ENCODE data around the gene RAMP2. TPM values are rescaled to one million over a fixed set of nuclear protein-coding genes. Genes with fewer than 3 reads are reported as not detected.

Gene RAMP2, protein sequence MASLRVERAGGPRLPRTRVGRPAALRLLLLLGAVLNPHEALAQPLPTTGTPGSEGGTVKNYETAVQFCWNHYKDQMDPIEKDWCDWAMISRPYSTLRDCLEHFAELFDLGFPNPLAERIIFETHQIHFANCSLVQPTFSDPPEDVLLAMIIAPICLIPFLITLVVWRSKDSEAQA
- total RNA-seq = 0.59 and 1.5 TPM in 2 replicates

DNA sequence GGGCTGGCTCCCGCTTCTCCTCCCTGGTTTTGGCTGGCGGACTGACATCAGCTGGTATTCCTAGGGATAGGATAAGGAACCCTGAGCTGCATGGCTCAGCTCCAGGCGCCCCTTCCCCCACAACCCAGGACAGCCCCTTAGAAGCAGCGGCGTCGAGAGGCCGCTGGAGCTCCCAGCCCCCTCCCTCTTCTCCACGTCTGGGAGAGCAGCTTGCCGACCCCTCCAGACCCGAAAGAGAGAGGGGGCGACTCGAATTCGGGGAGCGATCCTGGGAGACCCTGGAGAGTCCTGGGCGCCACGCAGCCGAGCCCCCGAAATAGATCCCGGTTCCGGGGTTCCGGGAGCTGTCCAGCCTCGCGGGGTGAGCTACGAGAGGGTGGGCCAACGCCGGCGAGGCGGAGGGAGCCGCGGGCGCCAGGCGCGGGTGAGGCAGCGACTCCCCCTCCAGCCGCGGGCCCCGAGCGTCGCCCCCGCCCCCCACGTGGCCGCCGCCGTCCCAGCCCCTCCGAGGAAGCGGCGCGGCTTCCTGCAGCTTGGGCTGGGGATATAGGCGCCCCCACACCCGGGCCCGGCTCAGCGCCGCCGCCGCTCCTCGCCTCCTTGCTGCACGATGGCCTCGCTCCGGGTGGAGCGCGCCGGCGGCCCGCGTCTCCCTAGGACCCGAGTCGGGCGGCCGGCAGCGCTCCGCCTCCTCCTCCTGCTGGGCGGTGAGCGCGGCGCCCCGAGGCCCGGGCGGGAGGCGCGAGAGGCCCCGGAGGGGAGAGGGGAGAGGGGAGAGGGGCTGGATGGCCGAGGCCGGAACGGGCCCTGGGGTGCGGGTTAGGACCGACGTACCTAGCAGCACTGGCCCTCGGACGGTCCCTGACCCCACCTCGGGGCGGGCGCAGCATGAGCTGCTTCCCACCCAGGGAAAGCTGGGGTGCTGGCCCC is at the start of gene RAMP2:
RAMP2 (plus strand) TSS at position 576 of the 930 bp plus-strand sequence; CDS start at position 611, 35 bp downstream.

DNA sequence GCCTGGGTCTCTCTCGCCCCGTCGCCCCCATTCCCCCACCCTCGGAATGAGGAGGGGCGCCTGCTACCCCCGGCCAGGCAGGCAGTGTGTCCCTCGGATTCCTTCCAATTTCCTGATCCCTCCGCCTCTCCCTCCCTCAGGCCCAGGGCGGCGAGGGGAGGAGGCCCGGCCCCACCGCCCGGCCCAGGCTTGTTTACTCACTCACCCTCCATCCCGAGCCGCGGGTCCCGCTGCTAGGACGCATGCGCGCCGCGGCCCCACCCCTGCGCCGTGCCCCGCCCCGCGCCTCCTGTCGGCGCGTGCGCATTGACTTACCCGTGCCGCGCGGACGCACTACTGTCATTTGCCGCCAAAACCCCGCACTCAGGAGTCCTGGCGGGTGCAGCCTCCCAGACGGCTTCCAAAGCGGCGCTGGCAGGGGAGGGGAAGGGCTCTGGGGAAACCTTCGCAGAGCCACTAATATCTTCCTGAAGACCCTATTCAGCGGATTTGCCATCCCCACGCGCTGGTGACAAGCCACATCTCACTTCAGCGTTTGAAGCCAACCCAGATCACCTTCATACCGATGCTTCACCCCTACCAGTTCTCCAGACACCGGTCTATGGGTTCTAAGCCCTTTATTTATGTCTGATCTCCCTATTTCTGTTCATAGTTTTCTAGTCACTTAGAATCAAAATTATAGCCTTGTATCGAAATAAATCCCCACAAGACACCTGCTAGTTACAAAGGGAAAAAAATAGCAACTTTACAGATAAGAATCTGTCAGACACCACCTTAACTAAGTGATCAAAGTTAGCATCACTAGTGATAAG is 16.0 kb upstream of the RAMP2 start, which contains the start of gene EZH1:
EZH1 (minus strand) TSS at position 235 of the 812 bp plus-strand sequence. CDS start 16,099 bp downstream, outside the sequence.

DNA sequence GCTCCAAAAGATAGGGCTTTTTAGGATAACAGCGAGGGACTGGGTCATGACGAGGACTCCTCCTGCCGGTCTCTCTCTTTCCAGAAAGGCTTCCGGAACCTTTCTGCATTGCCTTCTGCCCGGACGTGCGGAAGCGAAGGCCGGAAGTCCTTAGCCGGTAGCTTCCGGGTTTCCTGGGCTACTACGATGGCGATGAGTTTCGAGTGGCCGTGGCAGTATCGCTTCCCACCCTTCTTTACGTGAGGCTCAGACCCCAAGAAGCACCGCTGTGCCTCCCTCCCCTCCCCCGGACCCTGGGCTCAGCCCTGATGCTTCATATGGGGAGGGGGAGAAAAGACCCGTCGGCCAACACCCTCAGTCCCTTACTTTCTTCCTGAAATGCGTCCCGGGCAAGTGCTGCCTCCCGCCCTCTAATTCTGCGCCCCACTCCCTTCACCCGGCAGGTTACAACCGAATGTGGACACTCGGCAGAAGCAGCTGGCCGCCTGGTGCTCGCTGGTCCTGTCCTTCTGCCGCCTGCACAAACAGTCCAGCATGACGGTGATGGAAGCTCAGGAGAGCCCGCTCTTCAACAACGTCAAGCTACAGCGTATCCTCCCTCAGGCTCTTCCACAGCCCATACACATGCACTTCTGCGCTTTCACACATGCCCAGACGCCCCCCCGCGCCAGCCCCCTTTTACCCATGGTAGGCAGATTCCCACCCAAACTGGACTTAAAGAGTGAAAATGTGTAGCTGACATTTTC is 12.4 kb downstream of the RAMP2 start, which contains the start of gene VPS25:
VPS25 (plus strand) TSS at position 160 of the 746 bp plus-strand sequence; CDS start at position 187, 27 bp downstream.

DNA sequence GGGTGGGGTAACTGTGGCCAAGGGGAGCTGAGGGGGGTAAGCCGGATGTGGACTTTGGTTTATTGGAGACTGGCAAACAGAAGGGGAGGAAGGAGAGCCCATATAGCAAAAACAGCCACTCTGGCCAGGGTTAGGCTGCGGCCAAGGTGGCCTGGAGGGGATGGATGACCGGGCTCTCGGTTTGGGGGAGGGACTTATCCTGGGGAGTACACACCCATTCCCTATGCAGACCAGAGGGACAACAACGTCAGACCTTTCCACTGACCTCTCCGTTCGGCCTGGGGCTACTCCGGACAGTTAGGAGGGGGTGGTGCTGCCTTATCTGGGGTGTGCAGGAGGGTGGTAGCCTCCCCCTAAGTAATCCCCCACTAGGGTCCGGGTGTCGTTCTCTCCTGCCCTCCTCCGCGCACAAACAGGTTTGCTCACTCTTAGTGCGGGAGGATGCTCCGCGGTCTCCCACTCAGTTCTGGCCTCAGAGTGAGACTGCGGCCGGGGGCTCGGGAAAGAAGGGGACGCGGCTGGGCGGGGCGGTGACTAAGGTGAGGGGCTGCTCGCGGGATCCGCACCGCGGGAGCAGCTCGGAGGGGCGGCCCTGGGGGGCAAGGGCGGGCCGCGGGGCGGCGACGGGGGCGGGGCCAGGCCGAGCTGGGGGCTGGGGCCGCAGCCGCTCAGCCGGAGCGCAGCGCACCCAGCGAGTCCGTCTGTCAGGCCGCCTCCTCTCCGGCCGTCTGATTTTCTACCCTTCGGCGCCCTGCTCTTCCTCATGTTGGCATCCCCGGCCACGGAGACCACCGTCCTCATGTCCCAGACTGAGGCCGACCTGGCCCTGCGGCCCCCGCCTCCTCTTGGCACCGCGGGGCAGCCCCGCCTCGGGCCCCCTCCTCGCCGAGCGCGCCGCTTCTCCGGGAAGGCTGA is 19.2 kb downstream of the RAMP2 start, which contains the start of gene WNK4:
WNK4 (plus strand) TSS at position 675 of the 915 bp plus-strand sequence; CDS start at position 764, 89 bp downstream.

DNA sequence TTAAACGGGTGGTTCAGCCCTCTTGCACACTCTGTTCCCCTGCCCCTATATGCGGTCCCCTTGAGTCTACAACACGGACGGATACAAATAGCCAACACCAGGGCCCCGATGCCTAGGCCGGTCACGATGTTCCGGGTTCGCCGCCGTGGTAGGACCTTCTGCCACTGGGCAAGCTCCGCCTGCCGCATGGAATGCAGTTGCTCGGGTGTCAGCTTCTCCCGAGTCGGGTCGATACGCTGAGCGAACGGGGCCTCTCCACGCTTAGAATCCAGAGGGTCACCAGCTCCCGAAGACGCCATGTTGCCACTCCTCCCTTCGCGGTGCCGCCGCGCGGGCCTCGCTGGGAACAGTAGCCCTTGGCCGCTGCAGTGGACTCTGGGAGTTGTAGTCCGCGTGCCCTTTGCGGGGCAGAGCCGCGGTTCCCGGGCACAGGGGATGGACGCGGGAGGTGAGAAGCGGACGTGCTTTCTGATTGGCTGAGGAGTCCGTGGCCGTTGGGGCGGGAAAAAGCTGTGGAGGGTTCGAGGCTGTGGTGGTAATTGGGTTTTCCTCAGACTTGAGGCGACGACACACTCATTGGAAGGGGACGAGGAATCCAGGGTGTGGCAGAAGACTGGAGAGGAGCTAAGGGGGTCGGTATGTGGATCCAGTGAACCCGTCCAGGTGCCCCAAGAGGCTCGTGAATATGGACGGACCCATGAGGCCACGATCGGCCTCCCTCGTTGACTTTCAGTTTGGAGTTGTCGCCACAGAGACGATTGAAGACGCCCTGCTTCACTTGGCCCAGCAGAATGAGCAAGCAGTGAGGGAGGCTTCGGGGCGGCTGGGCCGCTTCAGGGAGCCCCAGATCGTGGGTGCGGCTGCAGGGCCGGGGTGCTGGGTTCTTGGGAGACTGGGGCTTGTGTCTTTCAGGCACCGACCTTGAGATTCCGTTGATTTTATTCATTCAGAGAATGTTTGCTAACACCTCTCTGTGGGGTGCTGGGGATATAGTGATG is 37.7 kb downstream of the RAMP2 start, which contains the start of the genes CNTD1 and COA3:
CNTD1 (plus strand) TSS at position 479 of the 998 bp plus-strand sequence; CDS start at position 686, 207 bp downstream.
COA3 (minus strand) TSS at position 322 of the 998 bp plus-strand sequence; CDS start at position 299, 23 bp downstream.

Other genes with a start within 250 kb of the RAMP2 start
- 31.4 and 37.3 TPM in 2 replicates for gene NAGLU, start 225.0 kb upstream of the RAMP2 start, total RNA-seq
- gene HSD17B1, start 208.3 kb upstream of the RAMP2 start, total RNA-seq = 0.84 and 1.3 TPM in 2 replicates
- gene COASY, start 199.1 kb upstream of the RAMP2 start, total RNA-seq = 43.4 and 44.7 TPM in 2 replicates
- 40.9 and 41.5 TPM in 2 replicates for gene MLX, start 194.1 kb upstream of the RAMP2 start, total RNA-seq
- 14.6 and 17.0 TPM in 2 replicates for gene PSMC3IP, start 183.5 kb upstream of the RAMP2 start, total RNA-seq
- 33.3 and 38.8 TPM in 2 replicates for gene RETREG3, start 151.9 kb upstream of the RAMP2 start, total RNA-seq
- gene TUBG1, start 151.5 kb upstream of the RAMP2 start, total RNA-seq = 119 and 128 TPM in 2 replicates
- gene TUBG2, start 101.9 kb upstream of the RAMP2 start, total RNA-seq = 8.5 and 11.8 TPM in 2 replicates
- 18.4 and 24.0 TPM in 2 replicates for gene PLEKHH3, start 84.2 kb upstream of the RAMP2 start, total RNA-seq
- 4.3 and 4.7 TPM in 2 replicates for gene CCR10, start 79.4 kb upstream of the RAMP2 start, total RNA-seq
- 16.0 and 16.4 TPM in 2 replicates for gene CNTNAP1, start 78.7 kb upstream of the RAMP2 start, total RNA-seq
- 8.2 and 9.4 TPM in 2 replicates for gene EZH1, start 16.2 kb upstream of the RAMP2 start, total RNA-seq
- 96.5 and 96.9 TPM in 2 replicates for gene VPS25, start 12.2 kb downstream of the RAMP2 start, total RNA-seq
- 0.74 and 1.7 TPM in 2 replicates for gene WNK4, start 19.4 kb downstream of the RAMP2 start, total RNA-seq
- 90.8 and 94.0 TPM in 2 replicates for gene COA3, start 37.5 kb downstream of the RAMP2 start, total RNA-seq
- not detected in 2 replicates for gene CNTD1, start 37.6 kb downstream of the RAMP2 start, total RNA-seq
- gene BECN1, start 63.1 kb downstream of the RAMP2 start, total RNA-seq = 76.7 and 87.3 TPM in 2 replicates
- 96.9 and 104 TPM in 2 replicates for gene PSME3, start 72.2 kb downstream of the RAMP2 start, total RNA-seq
- 0.34 and 0.74 TPM in 2 replicates for gene AOC2, start 83.4 kb downstream of the RAMP2 start, total RNA-seq
- under 0.01 and 0.15 TPM in 2 replicates for gene AOC3, start 90.0 kb downstream of the RAMP2 start, total RNA-seq
- gene G6PC1, start 139.6 kb downstream of the RAMP2 start, total RNA-seq = not detected in 2 replicates
- 27.2 and 31.5 TPM in 2 replicates for gene AARSD1, start 203.2 kb downstream of the RAMP2 start, total RNA-seq
- 0.15 and 0.50 TPM in 2 replicates for gene PTGES3L, start 218.9 kb downstream of the RAMP2 start, total RNA-seq
- 4.8 and 5.4 TPM in 2 replicates for gene RUNDC1, start 219.3 kb downstream of the RAMP2 start, total RNA-seq
- 1,301 and 1,423 TPM in 2 replicates for gene RPL27, start 237.2 kb downstream of the RAMP2 start, total RNA-seq
- 22.5 and 24.1 TPM in 2 replicates for gene IFI35, start 245.6 kb downstream of the RAMP2 start, total RNA-seq